HG03095 (cell line): ENCODE measurements around the gene GPATCH2.
"Not testable (repeated sequence)": the region's sequence is repeated elsewhere in the genome, so short reads cannot be mapped to it uniquely, and the experiment has no call there.

Experiments
- ATAC-seq: cut with Tn5 transposase; IDR thresholded peaks from one replicate; pipeline ENCODE4 v1.9.1; 2021; ENCODE audit warnings: moderate library complexity; ENCODE audit not compliant: unreplicated experiment

The GPATCH2 gene

GRCh38 chr1:217453816-217454215 is 177.1 kb downstream of the GPATCH2 start:
- no peak for ATAC-seq

GRCh38 chr1:217449370-217449769 is 181.5 kb downstream of the GPATCH2 start:
- ATAC-seq, result no peak

- ATAC-seq, result no peak
These were observed 187.0 kb downstream of the GPATCH2 start for GRCh38 chr1:217443845-217444244.

GRCh38 chr1:217437376-217437775 is 193.5 kb downstream of the GPATCH2 start:
- ATAC-seq, result no peak

- ATAC-seq, result no peak
These were observed 195.7 kb downstream of the GPATCH2 start for GRCh38 chr1:217435204-217435603.

- no peak for ATAC-seq
These were observed 197.2 kb downstream of the GPATCH2 start for GRCh38 chr1:217433664-217434063.

GRCh38 chr1:217432339-217432738 is 198.6 kb downstream of the GPATCH2 start:
- ATAC-seq, result no peak

GRCh38 chr1:217431395-217431794 is 199.5 kb downstream of the GPATCH2 start:
- ATAC-seq, result no peak

- ATAC-seq, result no peak
These were observed 205.5 kb downstream of the GPATCH2 start for GRCh38 chr1:217425422-217425821.

GRCh38 chr1:217419194-217419551 is 211.7 kb downstream of the GPATCH2 start:
- ATAC-seq, result no peak

- no peak for ATAC-seq
These were observed 212.4 kb downstream of the GPATCH2 start for GRCh38 chr1:217418269-217419193.

- ATAC-seq, result no peak
These were observed 213.5 kb downstream of the GPATCH2 start for GRCh38 chr1:217417363-217417762.

- no peak for ATAC-seq
These were observed 223.3 kb downstream of the GPATCH2 start for GRCh38 chr1:217407534-217408001.

- ATAC-seq, result no peak
These were observed 227.7 kb downstream of the GPATCH2 start for GRCh38 chr1:217403026-217403720.

- no peak for ATAC-seq
These were observed 228.6 kb downstream of the GPATCH2 start for GRCh38 chr1:217402301-217402700.

GRCh38 chr1:217393896-217394295 is 237.0 kb downstream of the GPATCH2 start:
- ATAC-seq, result no peak

GRCh38 chr1:217392441-217392840 is 238.4 kb downstream of the GPATCH2 start:
- ATAC-seq, result no peak

GRCh38 chr1:217389895-217390294 is 241.0 kb downstream of the GPATCH2 start:
- ATAC-seq, result no peak

- no peak for ATAC-seq
These were observed 242.3 kb downstream of the GPATCH2 start for GRCh38 chr1:217388522-217389065.

GRCh38 chr1:217381773-217382172 is 249.1 kb downstream of the GPATCH2 start:
- not testable (repeated sequence) for ATAC-seq

GRCh38 chr1:217379804-217380203 is 251.1 kb downstream of the GPATCH2 start:
- not testable (repeated sequence) for ATAC-seq

GRCh38 chr1:217379336-217379735 is 251.6 kb downstream of the GPATCH2 start:
- ATAC-seq, result no peak
